ENCODE measurements around the gene SPRR2A. TPM values are rescaled to one million over a fixed set of nuclear protein-coding genes. Genes with fewer than 3 reads are reported as not detected.

The SPRR2A gene
- not detected for polyA plus RNA-seq (2013, experiment 1 of 2)
- not detected for polyA plus RNA-seq (2013, experiment 2 of 2)

DNA sequence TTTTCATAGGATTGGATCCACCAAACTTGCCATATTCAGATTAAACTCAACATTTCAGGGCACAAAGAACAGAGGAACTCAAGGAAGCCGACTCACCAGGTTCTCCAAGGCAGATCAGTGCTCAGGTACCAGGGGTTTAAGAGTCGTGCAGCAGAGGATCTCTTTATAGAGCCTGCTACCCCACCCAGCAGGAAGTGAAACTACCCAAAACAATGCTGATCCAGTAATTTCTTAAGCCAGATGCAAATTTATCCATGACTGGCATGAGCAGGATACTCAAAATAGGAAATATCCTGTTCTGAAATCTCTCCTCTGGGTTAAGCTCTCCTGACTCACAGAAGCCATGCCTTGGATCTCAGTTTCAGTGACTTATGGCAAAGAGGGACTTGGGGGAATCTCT lies at the start of gene SPRR2A:
Gene SPRR2A (minus strand): TSS at position 138 of the 400 bp plus-strand sequence. CDS start 777 bp downstream, outside the sequence.
- 83 to 90% methylated on average over 2 of the region's 2 CpGs for WGBS, 2 experiments (ENCODE audit: insufficient coverage in 2 of 2)
- Histone ChIP-seq H3K4me1 (ENCODE audit: control insufficient read depth, insufficient read depth, low read length, poor library complexity, severe bottlenecking) (peaks cover 6% of the 10 kb centered on the region), H3K36me3 (ENCODE audit: control insufficient read depth, insufficient read depth, low read length) (no peaks in the 10 kb centered on the region), H3K9me3 (ENCODE audit: control insufficient read depth, low read length) (no peaks in the 10 kb centered on the region), H3K4me3 (ENCODE audit: extremely low read depth, insufficient read depth, low read length, poor library complexity, severe bottlenecking) (no peak within 1 kb of the TSS), H3K27ac (ENCODE audit: low read depth, low read length, severe bottlenecking) (no peak within 1 kb of the TSS)

DNA sequence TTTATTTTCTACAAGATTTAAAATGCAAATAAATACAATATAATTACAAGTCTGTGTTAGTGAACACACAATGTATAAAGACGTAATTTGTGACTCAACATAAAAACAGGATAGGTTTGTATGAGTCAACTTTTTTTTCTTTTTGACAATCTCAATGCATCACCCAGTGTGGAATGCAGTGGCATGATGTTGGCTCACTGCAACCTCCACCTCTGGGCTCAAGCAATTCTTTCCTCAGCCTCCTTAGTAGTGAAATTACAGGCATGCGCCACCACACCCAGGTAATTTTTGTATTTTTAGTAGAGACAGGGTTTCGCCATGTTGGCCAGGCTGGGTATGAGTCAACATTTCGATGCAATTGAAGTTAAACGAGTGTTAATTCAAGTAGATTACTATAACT lies 42.9 kb upstream of the SPRR2A start:
- H3K4me1 ChIP-seq (ENCODE audit: control insufficient read depth, insufficient read depth, low read length, poor library complexity, severe bottlenecking) = no peaks in the 10 kb centered on the region
- H3K36me3 ChIP-seq (ENCODE audit: control insufficient read depth, insufficient read depth, low read length) = no peaks in the 10 kb centered on the region
- H3K9me3 ChIP-seq (ENCODE audit: control insufficient read depth, low read length) = no peaks in the 10 kb centered on the region
- H3K27ac ChIP-seq (ENCODE audit: low read depth, low read length, severe bottlenecking) = no peak overlapping the region
- 80% methylated on average over 1 of the region's 5 CpGs; no CpG with 5 or more reads in 1 of the 2 experiments for WGBS, 2 experiments (ENCODE audit: insufficient coverage in 2 of 2)
- no peak overlapping the region for H3K4me3 ChIP-seq (ENCODE audit: extremely low read depth, insufficient read depth, low read length, poor library complexity, severe bottlenecking)

DNA sequence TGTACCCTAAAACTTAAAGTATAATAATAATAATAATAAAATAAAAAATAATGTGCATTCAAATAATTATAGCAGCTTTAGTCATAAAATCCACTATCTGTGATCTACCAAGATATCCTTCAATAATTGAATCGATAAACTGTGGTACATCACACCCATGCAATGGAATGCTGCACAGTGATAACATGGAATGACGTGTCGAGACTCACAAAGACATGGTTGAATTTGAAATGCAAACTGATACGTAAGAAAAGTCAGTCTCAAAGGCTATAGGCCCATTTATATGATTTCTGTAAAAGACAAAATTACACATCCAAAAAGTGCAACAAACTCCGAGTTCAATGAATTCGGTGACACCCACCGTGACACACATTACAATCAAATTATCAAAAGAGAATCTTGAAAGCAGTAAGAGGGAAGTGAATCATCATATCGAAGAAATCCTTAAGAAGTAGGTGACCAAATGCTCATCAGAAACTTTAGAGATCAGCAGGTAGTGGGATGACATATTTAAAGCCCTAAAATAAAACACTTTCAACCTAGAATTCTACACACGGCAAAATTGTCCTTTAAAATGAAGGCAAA lies 42.2 kb upstream of the SPRR2A start:
- WGBS, 2 experiments (ENCODE audit: insufficient coverage in 2 of 2) = 84 to 93% methylated on average over 3 to 4 of the region's 9 CpGs
- no peak overlapping the region for H3K27ac ChIP-seq (ENCODE audit: low read depth, low read length, severe bottlenecking)

DNA sequence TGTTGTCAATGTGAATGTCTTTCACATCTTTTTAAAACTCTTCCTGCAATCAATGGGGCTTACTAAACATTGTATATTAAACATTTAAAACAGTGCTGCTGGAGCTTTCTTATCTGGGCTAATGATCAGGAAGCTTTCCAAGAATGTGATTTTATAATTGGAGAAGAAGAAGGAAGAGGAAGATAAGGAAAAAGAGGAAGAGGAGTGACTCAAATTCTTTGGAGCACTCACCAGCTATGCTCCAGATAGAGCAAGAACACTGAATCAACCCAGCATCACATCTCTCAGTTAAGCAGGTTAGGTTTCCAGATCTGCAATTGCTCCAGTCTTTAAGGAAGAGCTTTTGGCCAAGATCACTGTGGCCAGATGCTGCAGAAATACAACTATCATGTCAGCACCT lies 38.5 kb upstream of the SPRR2A start:
- no peaks in the 10 kb centered on the region for H3K9me3 ChIP-seq (ENCODE audit: control insufficient read depth, low read length)
- H3K36me3 ChIP-seq (ENCODE audit: control insufficient read depth, insufficient read depth, low read length) = no peaks in the 10 kb centered on the region
- H3K4me1 ChIP-seq (ENCODE audit: control insufficient read depth, insufficient read depth, low read length, poor library complexity, severe bottlenecking) = no peaks in the 10 kb centered on the region
- H3K27ac ChIP-seq (ENCODE audit: low read depth, low read length, severe bottlenecking) = no peak overlapping the region
- H3K4me3 ChIP-seq (ENCODE audit: extremely low read depth, insufficient read depth, low read length, poor library complexity, severe bottlenecking) = no peak overlapping the region

More for the DNA sequence above, 42.2 kb upstream of the SPRR2A start:
- Histone ChIP-seq H3K4me1 (ENCODE audit: control insufficient read depth, insufficient read depth, low read length, poor library complexity, severe bottlenecking) (no peaks in the 10 kb centered on the region), H3K9me3 (ENCODE audit: control insufficient read depth, low read length) (no peaks in the 10 kb centered on the region), H3K36me3 (ENCODE audit: control insufficient read depth, insufficient read depth, low read length) (no peaks in the 10 kb centered on the region), H3K4me3 (ENCODE audit: extremely low read depth, insufficient read depth, low read length, poor library complexity, severe bottlenecking) (no peak overlapping the region)

DNA sequence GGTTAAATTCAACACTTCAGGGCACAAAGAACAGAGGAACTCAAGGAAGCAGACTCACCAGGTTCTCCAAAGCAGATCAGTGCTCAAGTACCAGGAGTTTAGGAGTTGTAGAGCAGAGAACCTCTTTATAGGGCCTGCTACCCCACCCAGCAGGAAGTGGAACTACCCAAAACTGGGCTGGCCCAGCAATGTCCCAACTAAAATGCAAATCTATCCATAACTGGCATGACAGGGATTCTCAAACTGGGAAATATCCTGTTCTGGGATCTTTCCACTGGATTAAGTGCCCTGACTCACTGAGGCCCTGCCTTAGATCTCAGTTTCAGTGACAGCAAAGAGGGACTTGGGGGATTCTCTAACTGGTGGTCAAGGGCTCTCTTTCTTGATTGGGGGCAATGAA lies 37.1 kb upstream of the SPRR2A start, which contains the start of gene SPRR2E:
Gene SPRR2E (minus strand): TSS at position 101 of the 400 bp plus-strand sequence. CDS start 775 bp downstream, outside the sequence.
- H3K36me3 ChIP-seq (ENCODE audit: control insufficient read depth, insufficient read depth, low read length) = no peaks in the 10 kb centered on the region
- H3K27ac ChIP-seq (ENCODE audit: low read depth, low read length, severe bottlenecking) = no peak within 1 kb of the TSS
- H3K4me3 ChIP-seq (ENCODE audit: extremely low read depth, insufficient read depth, low read length, poor library complexity, severe bottlenecking) = no peak within 1 kb of the TSS
- no peaks in the 10 kb centered on the region for H3K9me3 ChIP-seq (ENCODE audit: control insufficient read depth, low read length)
- H3K4me1 ChIP-seq (ENCODE audit: control insufficient read depth, insufficient read depth, low read length, poor library complexity, severe bottlenecking) = no peaks in the 10 kb centered on the region

DNA sequence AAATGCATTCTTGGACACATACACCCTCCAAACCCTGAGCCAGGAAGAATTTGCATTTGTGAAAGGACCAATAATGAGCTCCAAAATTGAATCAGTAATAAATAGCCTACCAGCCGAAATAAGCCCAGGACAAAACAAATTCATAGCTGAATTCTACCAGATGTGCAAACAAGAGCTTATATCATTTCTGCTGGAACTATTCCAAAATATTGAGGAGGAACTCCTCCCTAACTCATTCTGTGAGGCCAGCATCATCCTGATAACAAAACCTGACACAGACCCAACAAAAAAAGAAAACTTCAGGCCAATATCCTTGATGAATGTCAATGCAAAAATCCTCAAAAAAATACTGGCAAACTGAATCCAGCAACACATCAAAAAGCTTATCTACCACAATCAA lies 30.3 kb upstream of the SPRR2A start:
- Histone ChIP-seq H3K4me1 (ENCODE audit: control insufficient read depth, insufficient read depth, low read length, poor library complexity, severe bottlenecking) (no peaks in the 10 kb centered on the region), H3K4me3 (ENCODE audit: extremely low read depth, insufficient read depth, low read length, poor library complexity, severe bottlenecking) (no peak overlapping the region), H3K27ac (ENCODE audit: low read depth, low read length, severe bottlenecking) (no peak overlapping the region), H3K9me3 (ENCODE audit: control insufficient read depth, low read length) (no peaks in the 10 kb centered on the region), H3K36me3 (ENCODE audit: control insufficient read depth, insufficient read depth, low read length) (no peaks in the 10 kb centered on the region)
- WGBS, 2 experiments (ENCODE audit: insufficient coverage in 2 of 2) = 100% methylated on average over 1 of the region's 1 CpG; no CpG with 5 or more reads in 1 of the 2 experiments

DNA sequence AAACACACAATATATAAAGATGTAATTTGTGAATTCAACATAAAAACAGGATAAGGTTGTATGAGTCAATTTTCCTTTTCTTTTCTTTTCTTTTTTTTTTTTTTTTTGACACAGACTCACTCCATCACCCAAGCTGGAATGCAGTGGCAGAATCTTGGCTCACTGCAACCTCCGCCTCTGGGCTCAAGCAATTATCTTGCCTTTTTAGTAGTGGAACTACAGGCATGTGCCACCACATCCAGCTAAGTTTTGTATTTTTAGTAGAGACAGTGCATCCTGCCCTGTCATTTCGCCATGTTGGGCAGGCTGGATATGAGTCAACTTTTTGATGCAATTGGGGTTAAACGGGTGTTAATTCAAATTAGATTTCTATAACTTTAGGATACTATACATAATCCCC lies 24.4 kb upstream of the SPRR2A start:
- WGBS, 2 experiments (ENCODE audit: insufficient coverage in 2 of 2) = 100% methylated on average over 1 of the region's 3 CpGs; no CpG with 5 or more reads in 1 of the 2 experiments
- no peaks in the 10 kb centered on the region for H3K4me1 ChIP-seq (ENCODE audit: control insufficient read depth, insufficient read depth, low read length, poor library complexity, severe bottlenecking)
- no peak overlapping the region for H3K4me3 ChIP-seq (ENCODE audit: extremely low read depth, insufficient read depth, low read length, poor library complexity, severe bottlenecking)
- H3K36me3 ChIP-seq (ENCODE audit: control insufficient read depth, insufficient read depth, low read length) = no peaks in the 10 kb centered on the region
- H3K9me3 ChIP-seq (ENCODE audit: control insufficient read depth, low read length) = no peaks in the 10 kb centered on the region
- H3K27ac ChIP-seq (ENCODE audit: low read depth, low read length, severe bottlenecking) = no peak overlapping the region

DNA sequence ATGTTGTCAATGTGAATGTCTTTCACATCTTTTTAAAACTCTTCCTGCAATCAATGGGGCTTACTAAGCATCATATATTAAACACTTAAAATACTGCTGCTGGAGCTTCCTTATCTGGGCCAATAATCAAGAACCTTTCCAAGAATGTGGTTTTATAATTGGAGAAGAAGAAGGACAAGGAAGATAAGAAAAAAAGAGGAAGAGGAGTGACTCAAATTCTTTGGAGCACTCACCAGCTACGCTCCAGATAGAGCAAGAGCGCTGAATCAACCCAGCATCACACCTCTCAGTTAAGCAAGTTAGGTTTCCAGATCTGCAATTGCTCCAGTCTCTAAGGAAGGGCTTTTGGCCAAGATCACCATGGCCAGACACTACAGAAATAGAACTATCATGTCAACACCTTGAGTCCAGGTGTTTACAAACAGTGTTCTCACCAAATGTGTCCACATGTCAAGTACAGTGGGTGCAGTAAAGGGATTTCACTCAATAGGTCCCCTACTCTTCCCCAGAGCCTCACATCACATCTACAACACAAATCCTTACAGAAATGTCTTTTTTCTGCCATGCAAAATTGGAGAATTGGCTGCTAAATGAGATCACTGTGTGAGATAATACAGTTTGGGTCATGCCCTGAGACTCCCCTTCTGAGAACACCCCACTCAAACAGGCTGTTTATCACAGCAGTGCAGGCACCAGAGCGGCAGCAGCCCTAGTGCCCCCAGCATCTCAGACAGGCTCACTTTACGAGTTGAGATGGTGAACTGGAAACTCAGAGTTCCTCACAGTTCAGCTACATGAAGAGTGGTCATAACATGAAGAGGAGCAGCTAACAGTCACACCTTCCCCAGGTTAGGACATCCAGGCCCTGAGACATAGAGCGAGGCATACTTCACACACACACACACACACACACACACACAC lies 15.8 kb upstream of the SPRR2A start:
- WGBS, 2 experiments (ENCODE audit: insufficient coverage in 2 of 2) = 86 to 90% methylated on average over 3 of the region's 5 CpGs
- H3K4me3 ChIP-seq (ENCODE audit: extremely low read depth, insufficient read depth, low read length, poor library complexity, severe bottlenecking) = no peak overlapping the region
- H3K9me3 ChIP-seq (ENCODE audit: control insufficient read depth, low read length) = no peaks in the 10 kb centered on the region
- H3K27ac ChIP-seq (ENCODE audit: low read depth, low read length, severe bottlenecking) = no peak overlapping the region
- no peaks in the 10 kb centered on the region for H3K4me1 ChIP-seq (ENCODE audit: control insufficient read depth, insufficient read depth, low read length, poor library complexity, severe bottlenecking)
- H3K36me3 ChIP-seq (ENCODE audit: control insufficient read depth, insufficient read depth, low read length) = no peaks in the 10 kb centered on the region

DNA sequence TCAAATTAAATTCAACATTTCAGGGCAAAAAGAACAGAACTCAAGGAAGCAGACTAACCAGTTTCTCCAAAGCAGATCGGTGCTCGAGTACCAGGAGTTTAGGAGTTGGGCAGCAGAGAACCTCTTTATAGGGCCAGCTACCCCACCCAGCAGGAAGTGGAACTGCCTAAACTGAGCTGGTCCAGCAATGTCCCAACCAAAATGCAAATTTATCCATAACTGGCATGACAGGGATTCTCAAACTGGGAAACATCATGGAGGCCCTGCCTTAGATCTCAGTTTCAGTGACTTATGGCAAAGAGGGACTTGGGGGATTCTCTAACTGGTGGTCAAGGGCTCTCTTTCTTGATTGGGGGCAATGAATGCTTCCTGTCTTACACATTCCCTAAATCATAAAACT lies 14.2 kb upstream of the SPRR2A start, which contains the start of gene SPRR2B:
Gene SPRR2B (minus strand): TSS at position 101 of the 400 bp plus-strand sequence. CDS start 772 bp downstream, outside the sequence.
- Histone ChIP-seq H3K4me3 (ENCODE audit: extremely low read depth, insufficient read depth, low read length, poor library complexity, severe bottlenecking) (no peak within 1 kb of the TSS), H3K9me3 (ENCODE audit: control insufficient read depth, low read length) (no peaks in the 10 kb centered on the region), H3K4me1 (ENCODE audit: control insufficient read depth, insufficient read depth, low read length, poor library complexity, severe bottlenecking) (no peaks in the 10 kb centered on the region), H3K27ac (ENCODE audit: low read depth, low read length, severe bottlenecking) (no peak within 1 kb of the TSS), H3K36me3 (ENCODE audit: control insufficient read depth, insufficient read depth, low read length) (no peaks in the 10 kb centered on the region)
- 50% methylated on average over 2 of the region's 2 CpGs; no CpG with 5 or more reads in 1 of the 2 experiments for WGBS, 2 experiments (ENCODE audit: insufficient coverage in 2 of 2)

DNA sequence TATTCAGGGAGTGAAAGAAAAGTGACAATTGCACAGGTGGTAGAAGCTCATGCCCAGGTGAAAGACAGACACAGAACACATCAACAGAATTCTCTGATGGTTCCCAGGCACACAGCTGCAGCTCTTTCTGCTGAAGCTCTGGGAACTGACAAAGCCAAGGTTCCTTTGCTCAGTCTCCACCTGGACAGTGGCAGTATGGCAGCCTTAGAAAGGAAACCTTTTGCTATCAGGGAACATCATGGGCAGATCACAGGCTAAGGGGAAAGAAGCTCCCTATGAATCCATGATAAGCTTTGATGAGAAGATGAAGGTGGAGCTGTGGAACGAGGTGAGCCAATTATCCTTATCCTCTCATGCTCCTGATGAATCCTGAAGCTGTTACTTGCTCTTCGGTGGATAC lies 12.9 kb upstream of the SPRR2A start:
- no peak overlapping the region for H3K27ac ChIP-seq (ENCODE audit: low read depth, low read length, severe bottlenecking)
- H3K4me1 ChIP-seq (ENCODE audit: control insufficient read depth, insufficient read depth, low read length, poor library complexity, severe bottlenecking) = no peaks in the 10 kb centered on the region
- 88% methylated on average over 1 of the region's 2 CpGs; no CpG with 5 or more reads in 1 of the 2 experiments for WGBS, 2 experiments (ENCODE audit: insufficient coverage in 2 of 2)

More for the DNA sequence above, 12.9 kb upstream of the SPRR2A start:
- no peaks in the 10 kb centered on the region for H3K36me3 ChIP-seq (ENCODE audit: control insufficient read depth, insufficient read depth, low read length)
- no peak overlapping the region for H3K4me3 ChIP-seq (ENCODE audit: extremely low read depth, insufficient read depth, low read length, poor library complexity, severe bottlenecking)
- no peaks in the 10 kb centered on the region for H3K9me3 ChIP-seq (ENCODE audit: control insufficient read depth, low read length)

Data from mesodermal cell (in vitro differentiated cells).